ENCODE measurements around the gene LIPM.

DNA sequence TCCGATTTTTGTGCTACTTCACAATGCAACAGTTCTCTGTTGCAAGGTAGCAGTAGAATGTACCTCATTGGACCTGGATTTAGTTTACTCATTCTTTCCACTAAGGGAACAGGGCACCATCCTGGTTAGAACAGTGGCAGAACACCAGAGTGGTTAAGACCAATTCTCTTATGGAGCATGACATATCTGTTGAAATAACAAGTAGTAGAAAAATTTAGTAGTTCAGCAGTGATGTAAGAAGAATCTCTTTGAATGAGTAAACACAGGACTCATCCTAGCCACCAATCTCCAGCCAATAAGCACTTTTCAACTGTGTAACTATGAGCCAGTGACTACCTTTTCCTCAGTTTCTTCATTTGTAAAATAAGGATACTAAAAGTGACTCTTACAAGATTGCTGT, 46.7 kb downstream of the LIPM start:
- TF ChIP-seq, protein P1, sequence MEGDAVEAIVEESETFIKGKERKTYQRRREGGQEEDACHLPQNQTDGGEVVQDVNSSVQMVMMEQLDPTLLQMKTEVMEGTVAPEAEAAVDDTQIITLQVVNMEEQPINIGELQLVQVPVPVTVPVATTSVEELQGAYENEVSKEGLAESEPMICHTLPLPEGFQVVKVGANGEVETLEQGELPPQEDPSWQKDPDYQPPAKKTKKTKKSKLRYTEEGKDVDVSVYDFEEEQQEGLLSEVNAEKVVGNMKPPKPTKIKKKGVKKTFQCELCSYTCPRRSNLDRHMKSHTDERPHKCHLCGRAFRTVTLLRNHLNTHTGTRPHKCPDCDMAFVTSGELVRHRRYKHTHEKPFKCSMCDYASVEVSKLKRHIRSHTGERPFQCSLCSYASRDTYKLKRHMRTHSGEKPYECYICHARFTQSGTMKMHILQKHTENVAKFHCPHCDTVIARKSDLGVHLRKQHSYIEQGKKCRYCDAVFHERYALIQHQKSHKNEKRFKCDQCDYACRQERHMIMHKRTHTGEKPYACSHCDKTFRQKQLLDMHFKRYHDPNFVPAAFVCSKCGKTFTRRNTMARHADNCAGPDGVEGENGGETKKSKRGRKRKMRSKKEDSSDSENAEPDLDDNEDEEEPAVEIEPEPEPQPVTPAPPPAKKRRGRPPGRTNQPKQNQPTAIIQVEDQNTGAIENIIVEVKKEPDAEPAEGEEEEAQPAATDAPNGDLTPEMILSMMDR (IDR thresholded peaks at IDR 0.05): no peak
- TF ChIP-seq POLR2A (IDR thresholded peaks at IDR 0.05): no peak
